Measurements from ENCODE around the gene INTS7.
"Not testable (repeated sequence)": the region's sequence is repeated elsewhere in the genome, so short reads cannot be mapped to it uniquely, and the experiment has no call there.

INTS7 gene

GRCh38 chr1:211929683-211930082 is 105.7 kb downstream of the INTS7 start:
- no peak for DNase-seq

- no peak for DNase-seq
Measured at GRCh38 chr1:211928993-211929637, 106.2 kb downstream of the INTS7 start.

- no peak for DNase-seq
Measured at GRCh38 chr1:211928290-211928801, 107.0 kb downstream of the INTS7 start.

GRCh38 chr1:211925016-211925415 is 110.3 kb downstream of the INTS7 start:
- DNase-seq: no peak

GRCh38 chr1:211924256-211924655 is 111.1 kb downstream of the INTS7 start:
- DNase-seq: no peak

GRCh38 chr1:211923095-211923494 is 112.3 kb downstream of the INTS7 start:
- DNase-seq: no peak

- no peak for DNase-seq
Measured at GRCh38 chr1:211921579-211922095, 113.7 kb downstream of the INTS7 start.

GRCh38 chr1:211920602-211921226 is 114.6 kb downstream of the INTS7 start:
- DNase-seq: no peak

GRCh38 chr1:211920141-211920572 is 115.2 kb downstream of the INTS7 start:
- DNase-seq: no peak

GRCh38 chr1:211918843-211919414 is 116.4 kb downstream of the INTS7 start:
- no peak for DNase-seq

GRCh38 chr1:211916458-211916857 is 118.9 kb downstream of the INTS7 start:
- not testable (repeated sequence) for DNase-seq

- DNase-seq: no peak
Measured at GRCh38 chr1:211915924-211916323, 119.4 kb downstream of the INTS7 start.

- no peak for DNase-seq
Measured at GRCh38 chr1:211912844-211913432, 122.4 kb downstream of the INTS7 start.

GRCh38 chr1:211912038-211912437 is 123.3 kb downstream of the INTS7 start:
- no peak for DNase-seq

GRCh38 chr1:211910913-211911485 is 124.4 kb downstream of the INTS7 start:
- DNase-seq: no peak

- no peak for DNase-seq
Measured at GRCh38 chr1:211910113-211910884, 125.1 kb downstream of the INTS7 start.

GRCh38 chr1:211909395-211909794 is 126.0 kb downstream of the INTS7 start:
- no peak for DNase-seq

- no peak for DNase-seq
Measured at GRCh38 chr1:211908951-211909350, 126.4 kb downstream of the INTS7 start.

- no peak for DNase-seq
Measured at GRCh38 chr1:211908453-211908852, 126.9 kb downstream of the INTS7 start.

GRCh38 chr1:211903490-211904245 is 131.7 kb downstream of the INTS7 start:
- no peak for DNase-seq

GRCh38 chr1:211902624-211903291 is 132.6 kb downstream of the INTS7 start:
- no peak for DNase-seq
